ENCODE results near the gene PDE10A.

GRCh38 chr6:165708985-165709576, 46.0 kb upstream of the PDE10A start:
- no peak for TF ChIP-seq CTCF (IDR thresholded peaks at IDR 0.05; ENCODE audit: low read depth, low read length)
- TF ChIP-seq MYC (IDR thresholded peaks at IDR 0.05; ENCODE audit: low read depth, low read length) = no peak
- TF ChIP-seq POLR2A (IDR thresholded peaks at IDR 0.05; ENCODE audit: extremely low read depth, insufficient read length) = no peak

Measured in NB4 (cell line).